HCT116 (cell line): ENCODE data around the gene CFAP74.

ENCODE experiments used
- CBX3 ChIP-seq: IDR thresholded peaks from 2 replicates; pipeline ENCODE4 v1.6.1; 2012; ENCODE audit warnings: low read depth
- CEBPB ChIP-seq: IDR thresholded peaks from 2 replicates; pipeline ENCODE4 v1.6.1; 2012; ENCODE audit warnings: low read depth
- EGR1 ChIP-seq: IDR thresholded peaks from 2 replicates; pipeline ENCODE4 v1.6.1; 2012; ENCODE audit warnings: low read depth
- ELF1 ChIP-seq: IDR thresholded peaks from 2 replicates; pipeline ENCODE4 v1.6.1; 2012; ENCODE audit warnings: low read depth, borderline replicate concordance
- EZH2 ChIP-seq: fragments of 200-600 bp; sonication (generic); IDR thresholded peaks from 2 replicates; pipeline ENCODE4 v1.6.1; 2017; ENCODE audit warnings: antibody characterized with exemption, mixed run types
- JUND ChIP-seq: IDR thresholded peaks from 2 replicates; pipeline ENCODE4 v1.6.1; 2012
- POLR2A ChIP-seq: IDR thresholded peaks from 2 replicates; pipeline ENCODE4 v1.7.0; 2011; ENCODE audit warnings: borderline replicate concordance; ENCODE audit not compliant: insufficient read depth, insufficient read length; ENCODE audit errors: extremely low read depth
- POLR2AphosphoS5 ChIP-seq: IDR thresholded peaks from 2 replicates; pipeline ENCODE4 v1.6.1; 2011; ENCODE audit warnings: mild to moderate bottlenecking, low read depth, low read length, moderate library complexity
- RAD21 ChIP-seq: IDR thresholded peaks from 2 replicates; pipeline ENCODE4 v1.6.1; 2012; ENCODE audit warnings: low read depth, mild to moderate bottlenecking
- SRF ChIP-seq: IDR thresholded peaks from 2 replicates; pipeline ENCODE4 v1.6.1; 2012; ENCODE audit warnings: low read depth
- YY1 ChIP-seq: IDR thresholded peaks from 2 replicates; pipeline ENCODE4 v1.6.1; 2011; ENCODE audit warnings: low read length, low read depth, moderate library complexity, mild to moderate bottlenecking; ENCODE audit not compliant: insufficient replicate concordance; ENCODE audit errors: extremely low read depth
- ZNF274 ChIP-seq: fragments of 200-500 bp; sonication (Bioruptor generic); IDR thresholded peaks from 2 replicates; pipeline ENCODE4 v1.6.1; 2014; ENCODE audit warnings: mild to moderate bottlenecking, low read depth, low read length, inconsistent platforms
- TF ChIP-seq, protein P1 (sequence below), 3 experiments: fragments of 200-600 bp in 1 of 3; sonication (generic) in 1 of 3; IDR thresholded peaks in 2 of 3; conservative IDR thresholded peaks in 1 of 3; 2 replicates each; pipeline ENCODE4 v1.5.1; 2012 to 2017; ENCODE audit warnings: low read depth in 2 of 3, low read length in 2 of 3, antibody characterized with exemption in 1 of 3, borderline replicate concordance in 1 of 3, control low read depth in 1 of 3, mild to moderate bottlenecking in 1 of 3, mixed read lengths in 1 of 3, mixed run types in 1 of 3, moderate library complexity in 1 of 3; ENCODE audit not compliant: insufficient read depth in 1 of 3
- TF ChIP-seq, protein P2 (sequence below): IDR thresholded peaks from 2 replicates; pipeline ENCODE4 v1.6.1; 2012; ENCODE audit warnings: low read depth

DNA sequence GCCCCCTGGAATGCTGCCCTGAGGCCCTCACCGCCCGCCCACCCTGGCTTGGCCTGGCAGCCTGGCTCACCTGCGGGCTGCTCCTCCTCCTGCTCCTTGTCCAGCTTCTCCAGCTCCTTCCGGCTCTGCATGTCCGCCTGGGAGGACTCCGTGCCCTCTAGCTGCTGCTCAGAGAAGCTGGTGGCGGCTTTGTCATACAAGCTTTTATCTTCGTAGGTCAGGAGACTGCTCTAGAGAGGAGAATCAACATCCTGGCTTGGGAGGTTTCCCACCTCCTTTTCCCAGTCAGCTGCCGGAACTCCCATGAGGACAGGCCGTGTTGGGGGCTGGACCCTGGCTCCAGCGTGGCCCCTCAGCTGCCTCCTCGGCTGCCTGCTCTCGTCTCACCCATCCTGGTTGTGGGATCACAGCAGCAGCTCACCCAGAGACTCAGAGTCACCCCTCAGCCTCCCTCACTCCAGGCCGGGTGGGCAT lies 47.9 kb downstream of the CFAP74 start:
- TF ChIP-seq EZH2 (no peak), EGR1 (no peak), RAD21 (no peak), CBX3 (no peak), POLR2A (no peak), YY1 (no peak), ZNF274 (no peak), ELF1 (no peak), JUND (no peak), POLR2AphosphoS5 (no peak), SRF (no peak), CEBPB (no peak)
- TF ChIP-seq, protein P1, sequence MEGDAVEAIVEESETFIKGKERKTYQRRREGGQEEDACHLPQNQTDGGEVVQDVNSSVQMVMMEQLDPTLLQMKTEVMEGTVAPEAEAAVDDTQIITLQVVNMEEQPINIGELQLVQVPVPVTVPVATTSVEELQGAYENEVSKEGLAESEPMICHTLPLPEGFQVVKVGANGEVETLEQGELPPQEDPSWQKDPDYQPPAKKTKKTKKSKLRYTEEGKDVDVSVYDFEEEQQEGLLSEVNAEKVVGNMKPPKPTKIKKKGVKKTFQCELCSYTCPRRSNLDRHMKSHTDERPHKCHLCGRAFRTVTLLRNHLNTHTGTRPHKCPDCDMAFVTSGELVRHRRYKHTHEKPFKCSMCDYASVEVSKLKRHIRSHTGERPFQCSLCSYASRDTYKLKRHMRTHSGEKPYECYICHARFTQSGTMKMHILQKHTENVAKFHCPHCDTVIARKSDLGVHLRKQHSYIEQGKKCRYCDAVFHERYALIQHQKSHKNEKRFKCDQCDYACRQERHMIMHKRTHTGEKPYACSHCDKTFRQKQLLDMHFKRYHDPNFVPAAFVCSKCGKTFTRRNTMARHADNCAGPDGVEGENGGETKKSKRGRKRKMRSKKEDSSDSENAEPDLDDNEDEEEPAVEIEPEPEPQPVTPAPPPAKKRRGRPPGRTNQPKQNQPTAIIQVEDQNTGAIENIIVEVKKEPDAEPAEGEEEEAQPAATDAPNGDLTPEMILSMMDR (IDR thresholded peaks at IDR 0.05 in 2 of 3, conservative IDR thresholded peaks at IDR 0.05 in 1 of 3; ENCODE audit: borderline replicate concordance in 1 of 3, insufficient read depth in 1 of 3, low read depth in 2 of 3, low read length in 2 of 3), result no peak
- TF ChIP-seq, protein P2, sequence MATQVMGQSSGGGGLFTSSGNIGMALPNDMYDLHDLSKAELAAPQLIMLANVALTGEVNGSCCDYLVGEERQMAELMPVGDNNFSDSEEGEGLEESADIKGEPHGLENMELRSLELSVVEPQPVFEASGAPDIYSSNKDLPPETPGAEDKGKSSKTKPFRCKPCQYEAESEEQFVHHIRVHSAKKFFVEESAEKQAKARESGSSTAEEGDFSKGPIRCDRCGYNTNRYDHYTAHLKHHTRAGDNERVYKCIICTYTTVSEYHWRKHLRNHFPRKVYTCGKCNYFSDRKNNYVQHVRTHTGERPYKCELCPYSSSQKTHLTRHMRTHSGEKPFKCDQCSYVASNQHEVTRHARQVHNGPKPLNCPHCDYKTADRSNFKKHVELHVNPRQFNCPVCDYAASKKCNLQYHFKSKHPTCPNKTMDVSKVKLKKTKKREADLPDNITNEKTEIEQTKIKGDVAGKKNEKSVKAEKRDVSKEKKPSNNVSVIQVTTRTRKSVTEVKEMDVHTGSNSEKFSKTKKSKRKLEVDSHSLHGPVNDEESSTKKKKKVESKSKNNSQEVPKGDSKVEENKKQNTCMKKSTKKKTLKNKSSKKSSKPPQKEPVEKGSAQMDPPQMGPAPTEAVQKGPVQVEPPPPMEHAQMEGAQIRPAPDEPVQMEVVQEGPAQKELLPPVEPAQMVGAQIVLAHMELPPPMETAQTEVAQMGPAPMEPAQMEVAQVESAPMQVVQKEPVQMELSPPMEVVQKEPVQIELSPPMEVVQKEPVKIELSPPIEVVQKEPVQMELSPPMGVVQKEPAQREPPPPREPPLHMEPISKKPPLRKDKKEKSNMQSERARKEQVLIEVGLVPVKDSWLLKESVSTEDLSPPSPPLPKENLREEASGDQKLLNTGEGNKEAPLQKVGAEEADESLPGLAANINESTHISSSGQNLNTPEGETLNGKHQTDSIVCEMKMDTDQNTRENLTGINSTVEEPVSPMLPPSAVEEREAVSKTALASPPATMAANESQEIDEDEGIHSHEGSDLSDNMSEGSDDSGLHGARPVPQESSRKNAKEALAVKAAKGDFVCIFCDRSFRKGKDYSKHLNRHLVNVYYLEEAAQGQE, result no peak
